Lung (tissue), 12 donors: ENCODE measurements around the gene MRPL39. TPM values are rescaled to one million over a fixed set of nuclear protein-coding genes. Genes with fewer than 3 reads are reported as not detected.

ENCODE experiments used
- ATAC-seq: fragments of 200-7000 bp; cut with Tn5 transposase; one replicate; pipeline ENCODE4 v1.9.1; 2020; ENCODE audit warnings: moderate number of reproducible peaks; ENCODE audit not compliant: insufficient read depth, low FRiP score
- DNase-seq, 3 donors: peaks; one replicate each; pipeline ENCODE4 v3.0.0-alpha.2; 2013 to 2017
- H3K27ac ChIP-seq, 2 donors: one replicate each; pipeline ENCODE4 v1.5.1; 2013; ENCODE audit warnings: mild to moderate bottlenecking in 2 of 2, moderate library complexity in 2 of 2, control low read depth in 1 of 2, inconsistent platforms in 1 of 2, low read depth in 1 of 2, low read length in 1 of 2
- H3K27me3 ChIP-seq, 3 donors: one replicate each; pipeline ENCODE4 v1.5.1; 2013; ENCODE audit warnings: low read length in 2 of 3; ENCODE audit not compliant: control insufficient read depth in 3 of 3, insufficient read depth in 3 of 3
- H3K36me3 ChIP-seq, 4 donors: one replicate each; pipeline ENCODE4 v1.5.1; 2013; ENCODE audit warnings: low read length in 4 of 4, mild to moderate bottlenecking in 1 of 4, moderate library complexity in 1 of 4; ENCODE audit not compliant: control insufficient read depth in 4 of 4, insufficient read depth in 4 of 4
- H3K4me1 ChIP-seq, 5 donors: one replicate each; pipeline ENCODE4 v1.5.1; 2013; ENCODE audit warnings: low read length in 5 of 5, mild to moderate bottlenecking in 2 of 5, moderate library complexity in 1 of 5; ENCODE audit not compliant: control insufficient read depth in 5 of 5, insufficient read depth in 5 of 5
- H3K4me3 ChIP-seq: one replicate; pipeline ENCODE4 v1.5.1; 2013; ENCODE audit warnings: mild to moderate bottlenecking, control low read depth, moderate library complexity
- H3K9ac ChIP-seq, 2 donors: one replicate each; pipeline ENCODE4 v1.5.1; 2013; ENCODE audit warnings: low read length in 2 of 2, control low read depth in 1 of 2; ENCODE audit not compliant: insufficient read depth in 1 of 2
- H3K9me3 ChIP-seq, 4 donors: one replicate each; pipeline ENCODE4 v1.5.1; 2013; ENCODE audit warnings: low read length in 3 of 4, mild to moderate bottlenecking in 1 of 4, moderate library complexity in 1 of 4; ENCODE audit not compliant: control insufficient read depth in 4 of 4, insufficient read depth in 3 of 4
- CTCF ChIP-seq: IDR thresholded peaks from 2 replicates; pipeline ENCODE4 v1.5.1; 2012; ENCODE audit warnings: mild to moderate bottlenecking; ENCODE audit errors: control extremely low read depth, extremely low read depth
- WGBS, 2 donors: extraction: QIAGEN DNeasy Blood & Tissue Kit; methylation state at CpG; one replicate each; pipeline ENCODE4 v1.1.7; 2013; 5-methylcytosine and 5-hydroxymethylcytosine counted together
- polyA plus RNA-seq, 2 donors: library from polyadenylated mRNA; stranded (reverse); fragments of 200-250 nt; gene quantifications; one replicate each; pipeline ENCODE4 v1.2.1, GENCODE V29; 2013
- total RNA-seq, 2 donors: library from RNA; depleted of rRNA in 1 of 2; stranded (reverse); fragments of >200 nt in 1 of 2; gene quantifications; one replicate each; pipeline ENCODE4 v1.2.1, GENCODE V29; 2014 to 2021
- donor health status: control.
- donor health status: control.
- donor health status: Bipolar disorder and iron deficiency.
- donor health status: healthy.
- donor health status: DM: yes; HTN: yes; CAD: no.

The MRPL39 gene
- total and polyA plus RNA-seq, 4 donors: 21.8 to 31.6 (median 29.5) TPM

GRCh38 chr21:25566645-25567044, 40.6 kb downstream of the MRPL39 start:
- no peak overlapping the region for H3K9ac ChIP-seq
- TF ChIP-seq CTCF: no peak
- no peak overlapping the region for H3K27ac ChIP-seq
- peaks cover 0 to 17% (median 3%) of the 10 kb centered on the region in 5 donors for H3K4me1 ChIP-seq
- no peak overlapping the region for H3K4me3 ChIP-seq
- DNase-seq (no peak), ATAC-seq (no peak)
- H3K36me3 ChIP-seq: peaks cover 0 to 8% (median 2%) of the 10 kb centered on the region in 4 donors
- H3K27me3 ChIP-seq: no peaks in the 10 kb centered on the region
- H3K9me3 ChIP-seq: peaks cover 0 to 1% (median 0%) of the 10 kb centered on the region in 4 donors
- WGBS, 2 donors: 86 to 92% methylated on average over 3 of the region's 3 CpGs

GRCh38 chr21:25565272-25566211, 41.7 kb downstream of the MRPL39 start:
- WGBS, 2 donors: 89 to 95% methylated on average over 3 of the region's 3 CpGs
- Histone ChIP-seq H3K36me3 (peaks cover 0 to 8% (median 2%) of the 10 kb centered on the region in 4 donors), H3K9ac (no peak overlapping the region), H3K9me3 (peaks cover 0 to 1% (median 0%) of the 10 kb centered on the region in 4 donors), H3K27ac (no peak overlapping the region), H3K4me3 (no peak overlapping the region), H3K27me3 (no peaks in the 10 kb centered on the region), H3K4me1 (peaks cover 0 to 17% (median 3%) of the 10 kb centered on the region in 5 donors)
- DNase-seq (no peak), ATAC-seq (no peak)
- TF ChIP-seq CTCF: no peak

GRCh38 chr21:25564349-25564948, 42.8 kb downstream of the MRPL39 start:
- peaks cover 0 to 1% (median 0%) of the 10 kb centered on the region in 4 donors for H3K9me3 ChIP-seq
- no peak overlapping the region for H3K27ac ChIP-seq
- peaks cover 0 to 17% (median 0%) of the 10 kb centered on the region in 5 donors for H3K4me1 ChIP-seq
- WGBS, 2 donors: 81 to 95% methylated on average over 3 of the region's 3 CpGs
- no peak overlapping the region for H3K4me3 ChIP-seq
- peaks cover 0 to 8% (median 2%) of the 10 kb centered on the region in 4 donors for H3K36me3 ChIP-seq
- no peak overlapping the region for H3K9ac ChIP-seq
- no peak for TF ChIP-seq CTCF
- no peaks in the 10 kb centered on the region for H3K27me3 ChIP-seq
- no peak for ATAC-seq
- DNase-seq: no peak
